Stimulated activated naive CD8-positive, alpha-beta T cell treated with anti-CD3 and anti-CD28 coated beads, Interleukin-15, Interleukin-2, amounts not matched to agents 100 U/mL and 50 U/mL, for 24 hours (primary cell): ENCODE data around the gene SPCS3.
"Not testable (repeated sequence)": the region's sequence is repeated elsewhere in the genome, so short reads cannot be mapped to it uniquely, and the experiment has no call there.

Source experiments
- ATAC-seq: fragments of 150-1000 bp; cut with Tn5 transposase; one replicate; pipeline ENCODE4 v1.10.0; 2021
- DNase-seq: peaks from one replicate; pipeline ENCODE4 v3.0.0; 2021

The SPCS3 gene

DNA sequence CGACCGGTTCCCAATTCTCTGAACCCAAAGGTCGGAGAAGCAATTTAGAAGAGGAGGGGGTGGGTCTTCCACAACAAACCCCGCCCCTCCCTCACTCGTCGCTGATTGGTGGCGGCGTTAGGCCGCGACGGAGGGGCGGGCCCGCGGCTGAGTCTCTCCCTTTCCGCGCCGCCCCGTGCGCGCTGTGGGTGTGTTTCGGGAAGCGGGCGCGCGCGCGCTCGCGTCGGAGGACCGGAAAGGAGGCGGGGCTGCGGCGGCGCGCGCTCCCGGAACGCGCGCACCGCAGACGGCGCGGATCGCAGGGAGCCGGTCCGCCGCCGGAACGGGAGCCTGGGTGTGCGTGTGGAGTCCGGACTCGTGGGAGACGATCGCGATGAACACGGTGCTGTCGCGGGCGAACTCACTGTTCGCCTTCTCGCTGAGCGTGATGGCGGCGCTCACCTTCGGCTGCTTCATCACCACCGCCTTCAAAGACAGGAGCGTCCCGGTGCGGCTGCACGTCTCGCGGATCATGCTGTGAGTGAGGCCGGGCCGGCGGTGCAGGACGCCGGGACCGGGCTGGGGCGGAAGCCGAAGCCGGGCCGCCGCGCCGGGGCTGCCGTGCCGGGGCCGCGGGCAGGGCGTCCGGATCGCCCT is at the start of gene SPCS3:
SPCS3 (plus strand) TSS at position 263 of the 636 bp plus-strand sequence; CDS start at position 374, 111 bp downstream.
- ATAC-seq = peak; percentile 94

DNA sequence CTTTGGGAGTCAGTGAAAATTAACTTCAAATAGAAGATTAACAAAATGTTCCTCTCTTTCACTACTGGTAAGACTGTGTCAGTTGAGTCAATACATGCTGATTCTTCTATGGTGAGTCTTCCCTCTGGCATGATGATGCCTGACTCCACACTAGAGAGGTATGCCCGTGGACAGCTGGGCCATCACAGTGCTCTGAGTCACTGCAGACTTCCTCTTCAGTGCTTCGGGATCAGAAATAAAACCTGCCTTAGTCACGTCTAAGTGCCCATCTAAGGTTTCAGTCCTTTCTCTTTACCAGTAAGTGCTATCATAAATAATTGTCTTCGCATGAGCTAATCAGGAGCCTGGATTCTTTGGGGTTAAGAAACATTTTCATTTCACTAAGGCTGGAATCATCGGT is 49.1 kb upstream of the SPCS3 start:
- peak; percentile 66 for ATAC-seq
- no peak for DNase-seq

More for the DNA sequence above, at the start of gene SPCS3:
- DNase-seq = peak; percentile 96

DNA sequence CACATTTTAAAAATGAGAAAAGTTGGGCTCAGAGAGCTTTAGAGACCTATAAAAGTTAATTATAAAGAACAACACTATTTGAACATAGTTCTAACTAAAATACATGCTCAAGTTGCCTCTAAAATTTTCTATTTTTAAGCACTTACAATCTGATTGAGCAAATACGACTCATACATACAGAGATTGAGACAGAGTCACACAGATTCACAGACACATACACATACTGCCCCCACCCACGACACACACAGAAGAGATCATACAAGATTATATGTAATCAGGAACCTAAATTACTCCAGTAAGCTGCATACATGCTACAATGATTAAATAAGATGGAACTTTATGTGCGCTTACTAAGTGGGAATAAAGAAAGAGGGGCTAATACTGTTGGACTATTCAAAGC is 48.0 kb upstream of the SPCS3 start:
- DNase-seq (no peak), ATAC-seq (no peak)

DNA sequence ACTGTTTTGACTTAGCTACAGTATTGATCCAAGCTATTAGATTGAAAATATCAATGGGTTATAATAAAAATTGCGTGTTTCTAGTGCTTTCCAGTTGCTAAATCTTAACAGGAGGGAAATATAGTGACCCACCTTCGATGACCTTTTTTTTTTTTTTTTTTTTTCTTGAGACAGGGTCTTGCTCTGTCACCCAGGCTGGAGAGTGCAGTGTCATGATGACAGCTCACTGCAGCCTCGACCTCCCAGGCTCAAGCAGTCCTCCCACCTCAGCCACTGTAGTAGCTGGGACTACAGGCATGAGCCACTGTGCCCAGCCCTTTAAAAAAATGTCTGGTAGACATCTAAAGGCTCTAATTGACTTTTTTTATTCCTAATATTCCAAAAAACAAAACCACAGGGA is 47.0 kb upstream of the SPCS3 start:
- no peak for ATAC-seq

DNA sequence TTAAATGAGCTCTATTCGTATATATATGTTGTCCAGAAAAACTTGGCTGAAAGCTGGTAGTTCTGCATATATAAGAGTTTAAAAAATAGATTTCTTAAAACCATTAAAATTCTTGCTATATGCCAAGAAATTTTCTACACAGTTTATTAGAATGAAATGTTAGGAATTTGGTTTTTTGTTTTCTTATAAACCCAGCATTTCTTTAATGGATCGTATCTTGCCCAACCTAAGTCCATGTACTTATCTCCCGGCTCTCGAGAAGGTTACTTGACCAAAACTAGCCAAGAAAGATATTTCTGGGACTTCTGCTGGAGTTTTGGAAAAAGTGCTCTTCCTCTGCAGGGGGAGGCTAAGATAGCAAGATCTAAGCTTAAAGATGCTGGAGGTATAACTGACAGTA is 46.0 kb upstream of the SPCS3 start:
- no peak for ATAC-seq
- DNase-seq = no peak

More for the DNA sequence above, 47.0 kb upstream of the SPCS3 start:
- DNase-seq = no peak

DNA sequence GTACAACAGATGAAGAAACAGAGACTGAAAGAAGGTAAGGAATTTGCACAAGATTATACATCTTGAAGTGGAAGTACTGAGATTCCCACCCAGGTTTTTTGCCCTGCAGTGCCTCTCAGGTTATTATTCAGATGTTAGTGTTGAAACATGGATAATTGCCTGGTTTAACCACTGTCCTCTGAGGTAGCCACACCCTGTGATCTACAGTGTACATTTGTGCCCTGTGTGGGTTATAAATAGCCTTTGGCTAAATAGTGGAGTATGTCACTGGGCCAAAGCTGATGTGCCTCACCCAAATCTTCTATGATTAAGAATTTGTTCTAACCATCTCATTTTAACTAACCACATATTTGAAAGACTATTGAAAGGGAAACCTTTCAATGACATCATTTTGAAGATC is 45.3 kb upstream of the SPCS3 start:
- ATAC-seq (peak; percentile 14), DNase-seq (no peak)

DNA sequence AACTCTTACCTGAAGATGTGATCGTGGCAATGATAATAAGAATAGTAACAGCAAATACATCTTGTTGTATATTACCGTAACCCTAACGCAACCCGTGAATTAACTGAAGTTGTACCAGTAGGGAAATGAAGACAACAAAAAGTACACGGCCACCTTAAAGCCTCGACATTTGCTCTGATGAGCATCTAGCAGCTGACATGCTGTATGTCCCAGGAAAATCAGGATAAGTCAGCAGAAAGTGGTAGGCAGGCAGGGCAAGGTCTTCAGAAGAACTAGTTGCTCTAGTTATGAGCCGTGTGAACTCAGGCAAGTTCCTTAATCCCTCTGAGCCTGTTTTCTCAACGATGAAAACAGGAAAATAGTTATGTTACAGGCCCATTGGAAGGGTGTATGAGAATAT is 43.1 kb upstream of the SPCS3 start:
- DNase-seq = no peak
- ATAC-seq = no peak

DNA sequence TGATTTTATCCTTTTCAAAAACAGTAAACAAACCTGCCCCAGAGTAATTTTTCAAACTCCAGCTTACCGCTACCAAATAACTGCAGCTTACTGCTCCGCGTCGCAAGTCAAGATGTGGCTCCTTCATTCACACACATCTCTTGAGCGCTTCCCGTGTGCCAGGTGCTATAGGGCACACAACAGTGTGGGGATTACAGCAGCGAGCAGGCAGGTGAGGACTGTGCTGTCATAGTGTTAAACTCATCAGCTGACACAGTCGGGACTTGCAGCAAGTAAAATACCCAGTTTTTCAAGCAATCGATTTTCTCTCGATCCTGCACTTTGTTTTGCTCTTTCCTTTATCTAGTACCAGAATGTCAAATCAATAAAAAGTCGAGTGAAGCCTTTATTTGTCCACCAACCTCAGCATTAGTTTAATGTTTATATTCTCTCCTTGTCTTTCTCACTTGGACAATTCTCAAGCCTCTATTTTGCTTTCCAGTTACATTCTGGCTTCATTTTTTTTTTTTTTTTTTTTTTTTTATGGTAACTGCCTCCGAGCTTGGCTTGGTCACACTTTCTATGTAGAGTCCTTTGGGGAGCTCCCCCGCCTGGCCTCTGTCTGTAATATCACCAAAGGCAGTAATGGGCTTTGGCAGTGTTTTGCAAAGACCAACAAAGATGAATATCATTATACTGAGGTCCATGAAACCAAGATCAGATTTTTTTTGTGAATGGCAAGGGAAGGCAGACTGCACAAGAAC is 42.4 kb upstream of the SPCS3 start:
- DNase-seq (peak; percentile 19), ATAC-seq (no peak)

DNA sequence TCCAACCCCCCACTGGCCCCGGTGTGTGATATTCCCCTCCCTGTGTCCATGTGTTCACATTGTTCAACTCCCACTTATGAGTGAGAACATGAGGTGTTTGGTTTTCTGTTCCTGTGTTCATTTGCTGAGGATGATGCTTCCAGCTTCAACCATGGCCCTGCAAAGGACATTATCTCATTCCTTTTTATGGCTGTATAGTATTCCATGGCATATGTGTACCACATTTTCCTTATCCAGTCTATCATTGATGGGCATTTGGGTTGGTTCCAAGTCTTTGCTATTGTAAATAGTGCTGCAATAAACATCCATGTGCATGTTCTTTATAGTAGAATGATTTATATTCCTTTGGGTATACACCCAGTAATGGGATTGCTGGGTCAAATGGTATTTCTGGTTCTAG is 40.2 kb upstream of the SPCS3 start:
- ATAC-seq, DNase-seq: not testable (repeated sequence)

DNA sequence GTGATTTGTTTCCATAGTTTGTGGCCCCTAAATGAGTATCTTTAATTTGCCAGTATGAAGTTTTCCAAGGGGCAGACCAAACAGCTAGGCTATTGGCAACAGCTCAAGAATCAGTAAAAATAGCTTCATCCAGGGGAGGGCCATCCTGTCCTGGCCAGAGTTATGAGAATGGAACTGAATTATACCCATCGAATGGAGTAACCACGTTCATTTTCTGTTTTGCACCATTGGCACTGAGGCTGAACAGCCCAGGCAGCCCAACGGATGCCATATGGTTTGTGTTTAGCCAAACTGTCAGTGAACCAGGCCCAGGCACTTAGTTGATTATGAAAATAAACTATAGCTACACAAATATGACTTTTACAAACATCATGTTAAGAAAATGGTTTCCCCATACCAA is 33.0 kb upstream of the SPCS3 start:
- DNase-seq (no peak), ATAC-seq (no peak)

DNA sequence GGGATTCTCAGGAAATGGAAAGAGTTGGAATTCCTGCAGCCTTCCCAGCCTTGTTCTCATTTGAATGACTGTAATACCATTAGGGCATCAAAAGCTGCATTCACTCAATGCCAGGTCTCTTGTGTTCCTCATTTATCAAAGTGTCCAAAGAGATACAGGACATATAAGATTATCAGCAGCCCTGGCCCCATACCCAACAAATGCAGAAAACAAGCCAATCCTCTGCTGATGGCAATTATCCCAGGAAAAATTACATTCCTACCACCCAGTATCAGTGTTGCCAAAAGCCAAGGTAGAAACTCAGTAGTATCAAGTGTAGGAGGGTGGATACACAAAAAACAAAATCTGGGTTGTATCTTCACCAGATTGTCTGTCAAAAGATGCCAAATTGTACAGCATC is 32.2 kb upstream of the SPCS3 start:
- DNase-seq = no peak
- ATAC-seq = no peak

DNA sequence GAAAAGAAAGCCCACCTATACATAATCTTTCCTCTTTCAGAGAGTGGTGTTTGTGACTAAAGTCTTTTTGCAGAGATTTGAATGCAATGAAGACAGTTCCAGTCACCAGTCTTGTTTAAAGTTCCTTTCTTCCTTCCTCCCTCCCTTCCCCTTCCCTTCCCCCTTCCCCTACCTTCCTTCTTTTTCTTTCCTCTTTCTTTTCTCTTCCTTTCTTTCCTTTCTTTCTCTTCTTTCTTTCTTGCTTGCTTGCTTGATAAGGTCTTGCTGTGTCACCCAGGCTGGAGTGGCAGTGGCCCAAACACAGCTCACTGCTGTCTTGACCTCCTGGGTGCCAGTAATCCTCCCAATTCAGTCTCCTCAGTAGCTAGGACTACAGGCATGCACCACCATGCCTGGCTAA is 31.7 kb upstream of the SPCS3 start:
- DNase-seq (no peak), ATAC-seq (no peak)

DNA sequence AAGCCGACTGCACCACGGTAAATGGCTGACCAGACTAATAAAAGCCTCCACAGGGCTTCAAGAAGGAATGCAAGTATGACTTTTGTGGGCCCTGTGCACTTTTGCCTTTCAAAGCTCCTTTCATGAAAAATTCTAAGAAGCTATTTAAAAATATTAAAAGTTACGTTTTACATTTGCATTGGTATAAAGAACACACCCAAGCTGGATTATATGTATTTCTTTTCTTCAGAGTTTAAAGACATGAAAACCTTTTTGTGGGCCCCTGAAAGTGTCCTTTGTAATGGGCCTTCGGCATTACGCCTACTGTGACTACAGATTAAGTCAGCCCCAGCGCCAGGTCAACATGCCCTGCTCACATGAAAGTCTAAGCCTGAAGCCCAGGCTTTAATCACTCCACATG is 30.2 kb upstream of the SPCS3 start:
- DNase-seq (no peak), ATAC-seq (no peak)

DNA sequence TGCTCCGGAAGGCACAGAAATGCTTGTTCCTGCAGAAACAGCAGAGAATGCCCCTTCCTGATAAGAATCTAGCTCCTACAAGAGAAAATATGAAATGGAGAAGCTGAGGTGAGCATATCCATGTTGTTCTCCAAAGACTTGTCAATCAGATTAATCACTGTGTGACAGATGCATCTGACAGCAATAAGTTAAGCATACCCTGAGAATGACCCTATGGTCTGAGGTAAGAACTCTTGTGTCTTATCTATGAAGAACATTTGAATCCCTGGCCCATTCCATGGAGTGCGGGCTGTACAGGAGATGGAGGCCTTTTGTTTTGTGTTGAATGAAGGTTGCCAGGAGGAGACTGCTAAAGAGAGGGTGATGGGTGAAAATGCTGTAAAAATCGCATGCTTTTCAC is 29.2 kb upstream of the SPCS3 start:
- no peak for ATAC-seq
- no peak for DNase-seq

DNA sequence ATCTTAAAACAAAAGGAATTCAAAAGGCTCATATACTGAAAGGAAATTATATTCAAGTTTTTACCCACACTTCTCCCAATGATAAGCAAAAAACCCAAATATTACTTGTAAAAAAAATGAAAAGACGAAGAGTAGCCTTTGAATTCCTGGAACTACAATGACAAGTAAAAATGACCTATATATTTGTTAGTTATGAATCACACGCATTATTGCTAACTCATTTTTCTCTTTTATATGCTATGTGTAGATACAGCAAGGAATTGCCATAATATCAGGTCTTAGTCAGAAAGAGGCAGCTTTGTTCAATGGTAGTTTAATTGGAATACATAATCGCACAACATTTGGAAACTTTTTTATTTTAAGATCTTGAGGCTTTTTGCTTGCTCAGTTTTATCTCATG is 28.0 kb upstream of the SPCS3 start:
- no peak for ATAC-seq

DNA sequence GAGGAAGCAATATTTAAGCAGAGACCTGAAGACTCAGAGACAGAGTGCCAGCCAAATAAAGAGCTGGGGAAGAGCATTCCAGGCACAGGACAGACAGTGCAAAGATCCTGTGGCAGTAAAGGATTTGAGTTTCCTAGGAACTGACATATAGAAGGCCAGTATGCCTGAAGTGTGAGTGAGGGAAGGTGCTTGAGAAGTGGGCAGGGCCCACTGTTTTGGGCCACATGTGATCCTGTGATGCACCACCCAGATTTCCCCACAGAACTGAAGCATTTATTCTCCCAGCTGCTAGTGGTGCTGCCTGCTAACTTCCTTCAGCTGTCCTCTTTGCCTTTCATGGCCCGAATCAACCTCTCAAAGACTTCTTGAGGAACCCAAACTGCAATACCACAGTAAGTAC is 26.8 kb upstream of the SPCS3 start:
- ATAC-seq (no peak), DNase-seq (no peak)

More for the DNA sequence above, 28.0 kb upstream of the SPCS3 start:
- DNase-seq = no peak

DNA sequence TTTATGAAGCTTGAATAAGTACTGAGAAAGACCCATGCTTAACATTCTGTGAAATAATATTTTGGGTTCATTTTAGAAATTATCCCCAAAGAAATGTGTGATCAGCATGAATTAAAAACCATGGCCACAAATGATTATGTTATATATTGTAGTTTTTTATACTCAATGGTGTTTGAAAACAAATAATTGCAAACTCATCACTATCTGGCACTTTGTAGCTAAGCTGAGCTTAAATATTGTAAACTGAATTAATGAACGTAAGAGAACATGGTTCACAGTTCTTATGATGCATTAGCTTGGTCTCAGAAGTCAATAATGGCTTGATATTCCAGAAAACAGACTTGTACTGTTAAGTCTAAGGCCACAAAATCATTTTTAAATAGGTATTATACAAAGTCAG is 26.1 kb upstream of the SPCS3 start:
- DNase-seq (no peak), ATAC-seq (no peak)

DNA sequence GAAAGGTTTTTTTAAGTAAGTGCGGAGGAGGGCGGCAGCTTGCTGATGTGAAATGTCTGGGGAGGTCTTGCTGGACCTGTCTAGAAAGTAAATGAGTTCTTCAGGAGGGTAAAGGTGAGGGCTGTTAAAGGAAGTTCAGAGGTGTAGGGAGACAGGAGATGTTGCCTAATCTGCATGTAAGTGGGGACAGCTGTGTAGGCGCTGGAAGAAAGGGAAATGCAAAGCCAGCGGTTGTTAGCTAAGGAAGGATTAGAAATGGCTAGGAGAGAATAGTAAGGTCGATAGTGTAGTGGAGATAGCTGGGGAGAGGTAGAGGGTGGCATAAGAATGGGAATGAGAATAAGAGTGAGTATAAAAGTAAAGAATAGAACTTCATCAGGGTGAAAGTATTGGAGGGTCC is 23.9 kb upstream of the SPCS3 start:
- not testable (repeated sequence) for DNase-seq

DNA sequence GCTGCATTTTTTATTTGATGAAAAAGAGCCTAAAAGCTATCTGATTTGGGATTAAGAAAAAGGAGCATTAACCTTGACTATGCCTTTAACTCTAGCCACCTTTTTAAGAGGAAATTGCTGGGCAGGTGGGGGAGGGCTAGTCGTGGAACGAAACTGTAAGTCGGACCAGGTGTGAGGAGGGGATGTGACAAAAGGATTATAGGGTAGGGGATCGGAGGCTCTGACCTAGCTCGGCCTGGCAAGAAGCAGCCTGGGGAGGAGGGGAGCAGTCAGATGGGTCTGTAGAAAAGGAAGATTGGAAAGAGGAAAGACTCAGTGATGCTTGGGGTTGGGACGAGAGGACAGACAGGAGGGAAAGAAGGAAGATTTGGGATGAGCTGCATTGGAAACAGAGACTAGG is 21.1 kb upstream of the SPCS3 start:
- DNase-seq (no peak), ATAC-seq (no peak)

More for the DNA sequence above, 23.9 kb upstream of the SPCS3 start:
- not testable (repeated sequence) for ATAC-seq

DNA sequence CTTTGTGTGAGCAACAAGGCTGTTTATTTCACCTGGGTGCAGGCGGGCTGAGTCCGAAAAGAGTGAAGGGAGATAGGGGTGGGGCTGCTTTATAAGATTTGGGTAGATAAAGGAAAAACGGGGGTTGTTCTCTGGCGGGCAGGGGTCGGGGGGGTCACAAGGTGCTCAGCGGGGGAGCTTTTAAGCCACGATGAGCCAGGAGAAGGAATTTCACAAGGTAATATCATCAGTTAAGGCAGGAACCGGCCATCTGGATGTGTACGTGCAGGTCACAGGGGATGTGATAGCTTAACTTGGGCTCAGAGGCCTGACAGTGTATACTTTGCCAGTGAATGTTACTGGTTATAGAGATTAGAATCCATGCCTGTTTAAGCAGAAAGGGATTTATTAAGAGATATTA is 19.7 kb upstream of the SPCS3 start:
- DNase-seq = no peak
- ATAC-seq = no peak

DNA sequence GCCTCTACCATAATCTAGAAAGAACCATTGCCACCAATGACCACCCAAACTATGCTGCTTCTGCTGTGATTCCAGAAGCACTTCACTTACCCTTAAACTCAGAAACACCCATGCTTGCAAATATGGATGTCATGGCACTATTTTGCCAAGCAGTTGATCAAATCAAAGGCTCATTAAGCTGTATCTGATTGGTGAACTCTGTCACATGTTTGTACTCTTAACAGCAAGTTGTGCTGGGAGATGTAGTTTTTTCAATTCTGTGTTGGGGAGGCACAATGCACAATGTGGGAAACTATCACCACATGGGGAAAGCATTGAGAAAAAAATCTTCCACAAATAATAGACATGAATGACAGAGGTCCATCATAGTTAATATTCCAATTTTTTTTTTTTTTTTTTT is 19.2 kb upstream of the SPCS3 start:
- ATAC-seq = no peak

DNA sequence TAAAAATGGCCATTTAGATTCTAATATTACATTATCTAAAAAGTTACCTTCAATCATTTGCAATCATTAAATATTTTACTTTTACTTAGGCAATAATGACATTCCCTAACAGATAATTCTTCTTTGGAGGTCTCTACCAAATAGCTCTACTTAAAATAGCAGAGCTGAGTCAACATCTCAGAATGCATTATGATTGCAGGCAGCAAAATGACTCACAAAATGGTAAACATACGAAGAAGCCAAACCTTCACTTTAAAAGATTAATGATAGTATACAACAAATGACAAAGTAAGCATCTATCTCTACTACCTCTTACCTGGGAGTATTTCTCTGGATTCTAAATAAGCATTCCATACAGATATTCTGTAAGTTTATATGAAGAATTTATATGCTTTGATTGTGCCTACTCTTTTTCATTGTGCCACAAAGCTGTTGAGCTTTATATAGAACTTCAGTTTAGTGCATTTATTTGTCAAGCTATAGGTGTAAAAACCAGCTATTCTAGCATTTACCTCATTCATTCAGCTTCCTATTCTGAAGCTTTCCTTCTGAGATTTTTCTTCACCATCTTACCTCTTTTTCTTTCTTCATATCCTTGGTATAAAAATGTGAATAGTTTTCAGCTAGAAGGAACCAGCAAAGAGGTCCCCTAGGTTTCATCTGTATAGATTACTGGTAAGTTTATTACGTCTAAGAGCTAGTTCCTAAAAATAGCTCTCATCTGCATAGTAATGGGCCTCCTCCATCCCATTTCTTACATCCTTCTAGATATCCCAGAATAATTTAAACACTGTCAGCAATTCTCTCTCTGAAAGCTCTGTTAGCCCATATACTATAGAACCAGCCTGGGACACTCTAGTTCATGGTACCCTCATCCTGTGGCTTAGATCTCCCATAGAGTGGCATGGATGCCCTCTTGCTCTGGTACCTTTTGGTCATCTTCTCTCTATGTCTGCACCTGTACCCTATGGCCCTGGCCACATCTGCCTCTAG is 17.2 kb upstream of the SPCS3 start:
- no peak for DNase-seq
- no peak for ATAC-seq

More for the DNA sequence above, 19.2 kb upstream of the SPCS3 start:
- no peak for DNase-seq

DNA sequence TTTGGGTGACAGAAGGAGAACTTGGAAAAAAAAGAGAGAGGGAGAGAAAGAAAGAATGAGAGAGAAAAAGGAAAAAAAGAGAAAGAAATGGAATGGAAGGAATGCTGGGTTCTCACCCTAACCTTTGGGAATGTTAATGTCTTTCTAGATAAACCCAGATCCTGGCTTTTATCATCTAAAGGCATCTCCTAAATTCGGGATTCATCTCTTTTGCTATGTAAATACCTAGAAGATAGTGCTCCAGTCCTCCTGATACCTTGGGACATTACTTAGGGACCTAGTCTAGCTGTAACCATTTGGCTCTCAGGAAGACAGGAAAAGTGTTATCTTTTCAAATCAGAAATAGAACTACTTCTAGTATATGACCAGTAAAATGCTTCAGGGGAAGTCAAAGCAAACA is 15.8 kb upstream of the SPCS3 start:
- ATAC-seq (no peak), DNase-seq (no peak)
